IMR-90 (cell line): ENCODE results near the gene RNF146. TPM values are rescaled to one million over a fixed set of nuclear protein-coding genes. Genes with fewer than 3 reads are reported as not detected.

Source experiments
- ATAC-seq: fragments of 200-7000 bp; cut with Tn5 transposase; 2 replicates; pipeline ENCODE4 v1.9.1; 2020; ENCODE audit warnings: low read depth, mild to moderate bottlenecking, moderate library complexity
- BruUV-seq: library from RNA; stranded (reverse); fragments of 400-500 nt; replicated peaks from 2 replicates; lab custom pipeline; 2021; lab: Mats Ljungman, UMichigan
- CTCF ChIA-PET: fragments of 300-600 bp; formaldehyde crosslinking; extraction: SDS; loops from one replicate; lab custom pipeline; 2021; ENCODE audit warnings: antibody characterized with exemption; lab: Yijun Ruan, JAX
- POLR2A ChIA-PET: fragments of 300-600 bp; sonication (Branson Sonifier 250); formaldehyde crosslinking; loops from one replicate; lab custom pipeline; 2022; ENCODE audit warnings: antibody characterized with exemption; ENCODE audit not compliant: unreplicated experiment; lab: Charles Lee
- DNase-seq: peaks from one replicate; pipeline ENCODE4 v3.0.0; 2013
- H2AFZ ChIP-seq: replicated peaks from 2 replicates; pipeline ENCODE3; 2013; ENCODE audit warnings: low read length, mild to moderate bottlenecking; ENCODE audit not compliant: poor library complexity
- H2AK5ac ChIP-seq: 2 replicates; pipeline ENCODE4 v1.6.1; 2013; ENCODE audit warnings: low read depth, low read length, inconsistent platforms
- H2AK9ac ChIP-seq: replicated peaks from 2 replicates; pipeline ENCODE3; 2013; ENCODE audit warnings: mild to moderate bottlenecking, low read depth, low read length, moderate library complexity; ENCODE audit not compliant: poor library complexity
- H2BK120ac ChIP-seq: 2 replicates; pipeline ENCODE4 v1.6.1; 2013; ENCODE audit warnings: low read depth, low read length, inconsistent platforms
- H2BK15ac ChIP-seq: 3 replicates; pipeline ENCODE4 v1.6.1; 2013; ENCODE audit warnings: low read depth, low read length, inconsistent platforms
- H2BK20ac ChIP-seq: 2 replicates; pipeline ENCODE4 v1.6.1; 2013; ENCODE audit warnings: low read depth, mild to moderate bottlenecking, inconsistent platforms, low read length, moderate library complexity
- H2BK5ac ChIP-seq: 2 replicates; pipeline ENCODE4 v1.6.1; 2013; ENCODE audit warnings: mild to moderate bottlenecking, low read depth, low read length, inconsistent platforms; ENCODE audit not compliant: poor library complexity, severe bottlenecking
- H3K14ac ChIP-seq: replicated peaks from 2 replicates; pipeline ENCODE4 v1.6.1; 2013; ENCODE audit warnings: low read depth, low read length, inconsistent platforms
- H3K18ac ChIP-seq: 2 replicates; pipeline ENCODE4 v1.6.1; 2013; ENCODE audit warnings: low read depth, low read length, control low read depth
- H3K23ac ChIP-seq: 2 replicates; pipeline ENCODE4 v1.6.1; 2013; ENCODE audit warnings: low read depth, low read length, inconsistent platforms
- H3K27ac ChIP-seq: 2 replicates; pipeline ENCODE4 v1.5.1; 2013; ENCODE audit warnings: mild to moderate bottlenecking, control low read depth, low read length; ENCODE audit not compliant: insufficient read depth
- H3K27me3 ChIP-seq: 2 replicates; pipeline ENCODE4 v1.6.1; 2013; ENCODE audit warnings: low read length; ENCODE audit not compliant: control insufficient read depth, insufficient read depth
- H3K36me3 ChIP-seq: 2 replicates; pipeline ENCODE4 v1.6.1; 2013; ENCODE audit warnings: low read length, mixed read lengths; ENCODE audit not compliant: control insufficient read depth, insufficient read depth
- H3K4ac ChIP-seq: 2 replicates; pipeline ENCODE4 v1.6.1; 2013; ENCODE audit warnings: low read depth, low read length, inconsistent platforms
- H3K4me1 ChIP-seq: 2 replicates; pipeline ENCODE4 v1.6.1; 2013; ENCODE audit warnings: low read length, mixed read lengths; ENCODE audit not compliant: control insufficient read depth, insufficient read depth
- H3K4me2 ChIP-seq: 2 replicates; pipeline ENCODE4 v1.6.1; 2013; ENCODE audit warnings: low read depth, mild to moderate bottlenecking, control low read depth, low read length, moderate library complexity
- H3K4me3 ChIP-seq: 2 replicates; pipeline ENCODE4 v1.5.1; 2013; ENCODE audit warnings: low read depth, mild to moderate bottlenecking, control low read depth, low read length, moderate library complexity; ENCODE audit not compliant: insufficient read depth
- H3K56ac ChIP-seq: 2 replicates; pipeline ENCODE4 v1.6.1; 2013; ENCODE audit warnings: low read length, inconsistent platforms; ENCODE audit not compliant: insufficient read depth; ENCODE audit errors: extremely low read depth
- H3K79me1 ChIP-seq, 2 experiments: 2 replicates each; pipeline ENCODE4 v1.6.1; 2013; ENCODE audit warnings: low read length in 2 of 2, inconsistent platforms in 1 of 2, low read depth in 1 of 2
- H3K9ac ChIP-seq: 2 replicates; pipeline ENCODE4 v1.6.1; 2013; ENCODE audit warnings: low read depth, low read length, control low read depth
- H3K9me1 ChIP-seq: 2 replicates; pipeline ENCODE4 v1.6.1; 2013; ENCODE audit warnings: low read length, inconsistent platforms; ENCODE audit not compliant: insufficient read depth
- H3K9me3 ChIP-seq: 2 replicates; pipeline ENCODE4 v1.6.1; 2013; ENCODE audit warnings: low read length; ENCODE audit not compliant: control insufficient read depth, insufficient read depth
- H4K20me1 ChIP-seq: 2 replicates; pipeline ENCODE4 v1.6.1; 2013; ENCODE audit warnings: low read length, inconsistent platforms; ENCODE audit not compliant: insufficient read depth
- H4K5ac ChIP-seq: 2 replicates; pipeline ENCODE4 v1.6.1; 2013; ENCODE audit warnings: mild to moderate bottlenecking, low read depth, low read length, control low read depth
- H4K8ac ChIP-seq, 2 experiments: 2 replicates each; pipeline ENCODE4 v1.6.1; 2013; ENCODE audit warnings: low read depth in 2 of 2, low read length in 2 of 2, control low read depth in 1 of 2, inconsistent platforms in 1 of 2
- H4K91ac ChIP-seq: 2 replicates; pipeline ENCODE4 v1.6.1; 2013; ENCODE audit warnings: low read depth, low read length, inconsistent platforms; ENCODE audit not compliant: insufficient read depth
- CHD1 ChIP-seq: IDR thresholded peaks from 2 replicates; pipeline ENCODE4 v1.6.1; 2012; ENCODE audit warnings: low read depth, low read length, improper control_type of control experiment
- WGBS, 2 experiments: methylation state at CpG; one replicate each; pipeline versions ENCODE4 v1.1.5 to v1.1.7; 2013; ENCODE audit warnings: missing lambda C conversion rate in 2 of 2; ENCODE audit not compliant: insufficient read length in 1 of 2; ENCODE audit errors: extremely low coverage in 2 of 2; 5-methylcytosine and 5-hydroxymethylcytosine counted together
- dilution Hi-C: fragments of 300-500 bp; cut with HindIII; formaldehyde crosslinking; loops from one replicate; pipeline ENCODE4 v1.14.3; 2018; ENCODE audit warnings: low sequenced_read_pairs; ENCODE audit not compliant: unreplicated experiment
- in situ Hi-C: fragments of 300-500 bp; cut with MboI; formaldehyde crosslinking; loops from 3 replicates; pipeline ENCODE4 v1.14.3; 2019; ENCODE audit warnings: low sequenced_read_pairs, inconsistent platforms, mixed read lengths
- intact Hi-C: fragments of 100-400 bp; cut with micrococcal nuclease; formaldehyde crosslinking; loops from 2 replicates; pipeline ENCODE4 v1.10.0; 2022
- polyA plus RNA-seq, 3 experiments: library from polyadenylated mRNA; depleted of rRNA; stranded (reverse); fragments of >200 nt; gene quantifications; 2 replicates each; pipeline ENCODE4 v1.2.3, GENCODE V29; 2012; ENCODE audit warnings: low replicate concordance in 1 of 3
- total RNA-seq: library from RNA; depleted of rRNA; stranded (reverse); fragments of >200 nt; gene quantifications from 2 replicates; pipeline ENCODE4 v1.2.3, GENCODE V29; 2012

The RNF146 gene
- total and polyA plus RNA-seq, 2 of the 4 experiments (the other 2 are of a cell fraction), result 24.0 to 32.2 TPM

GRCh38 chr6:127305741-127306140 is 39.1 kb downstream of the RNF146 start:
- Histone ChIP-seq H3K79me1 (peaks cover 0 to 15% of the 10 kb centered on the region in 2 experiments; a peak in 2 of 4 replicates), H3K18ac (no peak overlapping the region), H3K27ac (no peak overlapping the region), H2BK5ac (no peak overlapping the region), H3K9ac (no peak overlapping the region), H3K4ac (no peak overlapping the region), H2AK9ac (no peak overlapping the region), H3K14ac (no peak overlapping the region), H3K4me3 (no peak overlapping the region), H3K4me2 (no peak overlapping the region), H3K9me3 (no peaks in the 10 kb centered on the region), H3K4me1 (no peaks in the 10 kb centered on the region; the same call in 1 of the 2 replicates), H2BK15ac (no peak overlapping the region), H4K91ac (no peak overlapping the region), H2AK5ac (no peak overlapping the region), H4K5ac (no peak overlapping the region), H2BK20ac (no peak overlapping the region), H3K9me1 (no peaks in the 10 kb centered on the region), H2BK120ac (no peak overlapping the region), H4K20me1 (no peaks in the 10 kb centered on the region), H2AFZ (no peak overlapping the region), H3K23ac (no peak overlapping the region), H3K56ac (no peak overlapping the region), H3K27me3 (no peaks in the 10 kb centered on the region), H3K36me3 (peaks cover 4% of the 10 kb centered on the region; the same call in 1 of the 2 replicates), H4K8ac (no peak overlapping the region)
- TF ChIP-seq CHD1, result no peak
- intact Hi-C loops, result no loop called here
- DNase-seq (no peak), ATAC-seq (no peak)
- POLR2A ChIA-PET, result no interaction called here
- BruUV-seq, result no TSS peak
- no CpG with 5 or more reads among the region's 1 CpG for WGBS, 2 experiments
- CTCF ChIA-PET, result interaction anchor here (0.6 kb wide), 1 partner anchor 127 kb away, joined by 4 read pairs; no protein-coding TSS in a partner anchor
- dilution Hi-C loops, result no loop called here
- in situ Hi-C loops, result loop anchor here (10.0 kb wide), 1 partner anchor 159 kb away; no protein-coding TSS in a partner anchor
